Lung (tissue), 12 donors: ENCODE measurements around the gene MALT1. TPM values are rescaled to one million over a fixed set of nuclear protein-coding genes. Genes with fewer than 3 reads are reported as not detected.

Source experiments
- ATAC-seq: fragments of 200-7000 bp; cut with Tn5 transposase; one replicate; pipeline ENCODE4 v1.9.1; 2020; ENCODE audit warnings: moderate number of reproducible peaks; ENCODE audit not compliant: insufficient read depth, low FRiP score
- DNase-seq, 3 donors: peaks; one replicate each; pipeline ENCODE4 v3.0.0-alpha.2; 2013 to 2017
- H3K27ac ChIP-seq, 2 donors: one replicate each; pipeline ENCODE4 v1.5.1; 2013; ENCODE audit warnings: mild to moderate bottlenecking in 2 of 2, moderate library complexity in 2 of 2, control low read depth in 1 of 2, inconsistent platforms in 1 of 2, low read depth in 1 of 2, low read length in 1 of 2
- H3K27me3 ChIP-seq, 3 donors: one replicate each; pipeline ENCODE4 v1.5.1; 2013; ENCODE audit warnings: low read length in 2 of 3; ENCODE audit not compliant: control insufficient read depth in 3 of 3, insufficient read depth in 3 of 3
- H3K36me3 ChIP-seq, 4 donors: one replicate each; pipeline ENCODE4 v1.5.1; 2013; ENCODE audit warnings: low read length in 4 of 4, mild to moderate bottlenecking in 1 of 4, moderate library complexity in 1 of 4; ENCODE audit not compliant: control insufficient read depth in 4 of 4, insufficient read depth in 4 of 4
- H3K4me1 ChIP-seq, 5 donors: one replicate each; pipeline ENCODE4 v1.5.1; 2013; ENCODE audit warnings: low read length in 5 of 5, mild to moderate bottlenecking in 2 of 5, moderate library complexity in 1 of 5; ENCODE audit not compliant: control insufficient read depth in 5 of 5, insufficient read depth in 5 of 5
- H3K4me3 ChIP-seq: one replicate; pipeline ENCODE4 v1.5.1; 2013; ENCODE audit warnings: mild to moderate bottlenecking, control low read depth, moderate library complexity
- H3K9ac ChIP-seq, 2 donors: one replicate each; pipeline ENCODE4 v1.5.1; 2013; ENCODE audit warnings: low read length in 2 of 2, control low read depth in 1 of 2; ENCODE audit not compliant: insufficient read depth in 1 of 2
- H3K9me3 ChIP-seq, 4 donors: one replicate each; pipeline ENCODE4 v1.5.1; 2013; ENCODE audit warnings: low read length in 3 of 4, mild to moderate bottlenecking in 1 of 4, moderate library complexity in 1 of 4; ENCODE audit not compliant: control insufficient read depth in 4 of 4, insufficient read depth in 3 of 4
- WGBS, 2 donors: extraction: QIAGEN DNeasy Blood & Tissue Kit; methylation state at CpG; one replicate each; pipeline ENCODE4 v1.1.7; 2013; 5-methylcytosine and 5-hydroxymethylcytosine counted together
- polyA plus RNA-seq, 2 donors: library from polyadenylated mRNA; stranded (reverse); fragments of 200-250 nt; gene quantifications; one replicate each; pipeline ENCODE4 v1.2.1, GENCODE V29; 2013
- total RNA-seq, 2 donors: library from RNA; depleted of rRNA in 1 of 2; stranded (reverse); fragments of >200 nt in 1 of 2; gene quantifications; one replicate each; pipeline ENCODE4 v1.2.1, GENCODE V29; 2014 to 2021
- TF ChIP-seq, protein P1 (sequence below): IDR thresholded peaks from 2 replicates; pipeline ENCODE4 v1.5.1; 2012; ENCODE audit warnings: mild to moderate bottlenecking; ENCODE audit errors: control extremely low read depth, extremely low read depth
- donor health status: control.
- donor health status: control.
- donor health status: Bipolar disorder and iron deficiency.
- donor health status: healthy.
- donor health status: DM: yes; HTN: yes; CAD: no.

MALT1 gene
- total and polyA plus RNA-seq, 4 donors, result 6.1 to 35.6 (median 12.9) TPM

GRCh38 chr18:58800582-58800981 is 129.3 kb downstream of the MALT1 start:
- TF ChIP-seq, protein P1, sequence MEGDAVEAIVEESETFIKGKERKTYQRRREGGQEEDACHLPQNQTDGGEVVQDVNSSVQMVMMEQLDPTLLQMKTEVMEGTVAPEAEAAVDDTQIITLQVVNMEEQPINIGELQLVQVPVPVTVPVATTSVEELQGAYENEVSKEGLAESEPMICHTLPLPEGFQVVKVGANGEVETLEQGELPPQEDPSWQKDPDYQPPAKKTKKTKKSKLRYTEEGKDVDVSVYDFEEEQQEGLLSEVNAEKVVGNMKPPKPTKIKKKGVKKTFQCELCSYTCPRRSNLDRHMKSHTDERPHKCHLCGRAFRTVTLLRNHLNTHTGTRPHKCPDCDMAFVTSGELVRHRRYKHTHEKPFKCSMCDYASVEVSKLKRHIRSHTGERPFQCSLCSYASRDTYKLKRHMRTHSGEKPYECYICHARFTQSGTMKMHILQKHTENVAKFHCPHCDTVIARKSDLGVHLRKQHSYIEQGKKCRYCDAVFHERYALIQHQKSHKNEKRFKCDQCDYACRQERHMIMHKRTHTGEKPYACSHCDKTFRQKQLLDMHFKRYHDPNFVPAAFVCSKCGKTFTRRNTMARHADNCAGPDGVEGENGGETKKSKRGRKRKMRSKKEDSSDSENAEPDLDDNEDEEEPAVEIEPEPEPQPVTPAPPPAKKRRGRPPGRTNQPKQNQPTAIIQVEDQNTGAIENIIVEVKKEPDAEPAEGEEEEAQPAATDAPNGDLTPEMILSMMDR, result no peak
- Histone ChIP-seq H3K27me3 (no peaks in the 10 kb centered on the region), H3K9ac (no peak overlapping the region), H3K4me1 (peaks cover 0 to 2% (median 0%) of the 10 kb centered on the region in 5 donors), H3K27ac (no peak overlapping the region), H3K9me3 (peaks cover 0 to 3% (median 0%) of the 10 kb centered on the region in 4 donors), H3K4me3 (no peak overlapping the region), H3K36me3 (no peaks in the 10 kb centered on the region)
- WGBS, 2 donors, result 53 to 57% methylated on average over 4 of the region's 4 CpGs
- DNase-seq (no peak), ATAC-seq (no peak)

DNA sequence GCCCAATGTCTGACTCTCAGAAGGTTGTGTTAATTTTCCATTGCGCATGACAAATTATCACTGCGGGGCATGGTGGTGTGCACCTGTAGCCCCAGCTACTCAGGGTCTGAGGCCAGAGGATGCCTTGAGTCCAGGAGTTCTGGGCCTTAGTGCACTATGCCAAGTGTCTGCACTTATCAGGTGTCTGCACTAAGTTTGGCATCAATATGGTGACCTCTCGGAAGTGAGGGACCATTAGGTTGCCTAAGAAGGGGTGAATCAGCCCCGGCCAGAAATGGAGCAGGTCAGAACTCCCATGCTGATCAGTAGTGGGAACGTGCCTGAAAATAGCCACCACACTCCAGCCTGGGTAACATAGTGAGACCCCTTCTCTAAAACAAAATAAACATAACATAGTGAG is 131.7 kb downstream of the MALT1 start:
- Histone ChIP-seq H3K27me3 (no peaks in the 10 kb centered on the region), H3K9ac (no peak overlapping the region), H3K9me3 (peaks cover 0 to 3% (median 0%) of the 10 kb centered on the region in 4 donors), H3K36me3 (no peaks in the 10 kb centered on the region), H3K4me3 (no peak overlapping the region), H3K27ac (no peak overlapping the region), H3K4me1 (peaks cover 0 to 2% (median 0%) of the 10 kb centered on the region in 5 donors)
- no peak for ATAC-seq
- 75% methylated on average over 5 of the region's 5 CpGs for WGBS, 2 donors
- DNase-seq, result no peak
- TF ChIP-seq, protein P1, result no peak

GRCh38 chr18:58803978-58804377 is 132.7 kb downstream of the MALT1 start:
- Histone ChIP-seq H3K36me3 (no peaks in the 10 kb centered on the region), H3K4me1 (peaks cover 0 to 2% (median 0%) of the 10 kb centered on the region in 5 donors), H3K9me3 (peaks cover 0 to 3% (median 0%) of the 10 kb centered on the region in 4 donors), H3K4me3 (no peak overlapping the region), H3K27ac (no peak overlapping the region), H3K27me3 (no peaks in the 10 kb centered on the region), H3K9ac (no peak overlapping the region)
- TF ChIP-seq, protein P1, result no peak
- ATAC-seq (no peak), DNase-seq (no peak)
- 93 to 98% methylated on average over 4 of the region's 4 CpGs for WGBS, 2 donors

Other genes with a start within 250 kb of the MALT1 start
- gene ALPK2, start 42.4 kb upstream of the MALT1 start, total RNA-seq, result 1 to 10 TPM in 1 of 2 donors, under 1 TPM in 1; 0.28 to 1.3 TPM
- gene ALPK2, start 42.4 kb upstream of the MALT1 start, polyA plus RNA-seq, result under 1 TPM; 0.07 to 0.08 TPM
- 100 to 1,000 TPM in 1 of 2 donors, 10 to 100 TPM in 1; 56.6 to 128 TPM for gene ZNF532, start 193.4 kb downstream of the MALT1 start, total RNA-seq
- gene ZNF532, start 193.4 kb downstream of the MALT1 start, polyA plus RNA-seq, result 10 to 100 TPM; 12.3 to 20.5 TPM